ENCODE data around the gene TRERF1.

DNA sequence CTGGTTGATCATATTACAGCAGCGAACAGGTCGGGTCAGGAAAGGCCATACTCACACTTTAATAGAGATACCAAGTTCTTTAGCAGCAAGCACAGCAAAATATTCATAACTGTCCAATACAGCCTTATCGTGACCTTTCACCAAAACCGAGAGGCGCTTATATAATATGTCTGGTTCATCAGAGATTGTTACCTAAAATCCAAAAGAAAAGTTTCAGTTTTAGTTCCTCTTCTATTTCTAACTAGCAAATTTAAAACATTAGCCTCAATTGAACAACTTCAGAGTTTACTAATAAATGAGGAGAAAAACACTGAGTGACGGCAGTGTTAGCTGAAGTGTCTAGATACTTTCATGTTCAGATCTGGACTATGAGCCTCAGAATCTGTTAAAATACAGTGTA, 240.0 kb downstream of the TRERF1 start:
- TF ChIP-seq, protein P1, sequence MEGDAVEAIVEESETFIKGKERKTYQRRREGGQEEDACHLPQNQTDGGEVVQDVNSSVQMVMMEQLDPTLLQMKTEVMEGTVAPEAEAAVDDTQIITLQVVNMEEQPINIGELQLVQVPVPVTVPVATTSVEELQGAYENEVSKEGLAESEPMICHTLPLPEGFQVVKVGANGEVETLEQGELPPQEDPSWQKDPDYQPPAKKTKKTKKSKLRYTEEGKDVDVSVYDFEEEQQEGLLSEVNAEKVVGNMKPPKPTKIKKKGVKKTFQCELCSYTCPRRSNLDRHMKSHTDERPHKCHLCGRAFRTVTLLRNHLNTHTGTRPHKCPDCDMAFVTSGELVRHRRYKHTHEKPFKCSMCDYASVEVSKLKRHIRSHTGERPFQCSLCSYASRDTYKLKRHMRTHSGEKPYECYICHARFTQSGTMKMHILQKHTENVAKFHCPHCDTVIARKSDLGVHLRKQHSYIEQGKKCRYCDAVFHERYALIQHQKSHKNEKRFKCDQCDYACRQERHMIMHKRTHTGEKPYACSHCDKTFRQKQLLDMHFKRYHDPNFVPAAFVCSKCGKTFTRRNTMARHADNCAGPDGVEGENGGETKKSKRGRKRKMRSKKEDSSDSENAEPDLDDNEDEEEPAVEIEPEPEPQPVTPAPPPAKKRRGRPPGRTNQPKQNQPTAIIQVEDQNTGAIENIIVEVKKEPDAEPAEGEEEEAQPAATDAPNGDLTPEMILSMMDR (IDR thresholded peaks at IDR 0.05; ENCODE audit: poor library complexity): no peak
- no peak for TF ChIP-seq EZH2 (IDR thresholded peaks at IDR 0.05; ENCODE audit: borderline replicate concordance)
